PC-3 (cell line): ENCODE results near the gene HERPUD1. TPM values are rescaled to one million over a fixed set of nuclear protein-coding genes. Genes with fewer than 3 reads are reported as not detected.

Experiments
- ATAC-seq: fragments of 200-7000 bp; cut with Tn5 transposase; 2 replicates; pipeline ENCODE4 v1.9.1; 2020; ENCODE audit warnings: mild to moderate bottlenecking, moderate library complexity
- BruUV-seq: library from RNA; stranded (reverse); fragments of 400-500 nt; replicated peaks from 2 replicates; lab custom pipeline; 2021; lab: Mats Ljungman, UMichigan
- CTCF ChIA-PET: fragments of 300-600 bp; sonication (Branson Sonifier 250); formaldehyde crosslinking; loops from one replicate; lab custom pipeline; 2022; ENCODE audit warnings: antibody characterized with exemption; lab: Charles Lee
- POLR2A ChIA-PET: fragments of 300-600 bp; sonication (Branson Sonifier 250); formaldehyde crosslinking; loops from one replicate; lab custom pipeline; 2022; ENCODE audit warnings: antibody characterized with exemption; ENCODE audit not compliant: unreplicated experiment; lab: Charles Lee
- DNase-seq: peaks from one replicate; pipeline ENCODE4 v3.0.0-alpha.2; 2015
- H2AFZ ChIP-seq: fragments of 300-600 bp; sonication (generic); 2 replicates; pipeline ENCODE4 v1.6.0; 2016; ENCODE audit warnings: antibody characterized with exemption, low read length
- H3F3A ChIP-seq: fragments of 300-600 bp; sonication (generic); one replicate; pipeline ENCODE4 v1.6.0; 2017; ENCODE audit warnings: antibody characterized with exemption, low read length, control low read depth, mild to moderate bottlenecking; ENCODE audit not compliant: unreplicated experiment
- H3K27ac ChIP-seq: fragments of 300-600 bp; sonication (generic); 2 replicates; pipeline ENCODE4 v1.5.1; 2016; ENCODE audit warnings: mild to moderate bottlenecking, low read length
- H3K27me3 ChIP-seq: fragments of 300-600 bp; sonication (generic); 2 replicates; pipeline ENCODE4 v1.6.1; 2016; ENCODE audit warnings: low read length, mixed read lengths
- H3K36me3 ChIP-seq: fragments of 300-600 bp; sonication (generic); 2 replicates; pipeline ENCODE4 v1.6.1; 2016; ENCODE audit warnings: low read depth, mixed run types, low read length, mixed read lengths
- H3K4me1 ChIP-seq: fragments of 300-600 bp; sonication (generic); 2 replicates; pipeline ENCODE4 v1.5.1; 2016; ENCODE audit warnings: low read length; ENCODE audit not compliant: insufficient read depth
- H3K4me2 ChIP-seq: fragments of 300-600 bp; sonication (generic); 2 replicates; pipeline ENCODE4 v1.6.0; 2016; ENCODE audit warnings: low read length
- H3K4me3 ChIP-seq: fragments of 300-600 bp; sonication (generic); 2 replicates; pipeline ENCODE4 v1.5.1; 2016; ENCODE audit warnings: mild to moderate bottlenecking, low read length, mixed read lengths
- H3K79me2 ChIP-seq: fragments of 300-600 bp; sonication (generic); 2 replicates; pipeline ENCODE4 v1.6.1; 2017; ENCODE audit warnings: low read length, mixed read lengths
- H3K9ac ChIP-seq: fragments of 300-600 bp; sonication (generic); 2 replicates; pipeline ENCODE4 v1.6.0; 2016; ENCODE audit warnings: mild to moderate bottlenecking, low read length
- H3K9me2 ChIP-seq: fragments of 300-600 bp; sonication (generic); replicated peaks from 2 replicates; pipeline ENCODE4 v1.6.1; 2016; ENCODE audit warnings: mixed run types, low read length, mixed read lengths
- H3K9me3 ChIP-seq: fragments of 300-600 bp; sonication (generic); 2 replicates; pipeline ENCODE4 v1.6.1; 2016; ENCODE audit warnings: low read length, mixed read lengths
- H4K20me1 ChIP-seq: fragments of 300-600 bp; sonication (generic); 2 replicates; pipeline ENCODE4 v1.6.1; 2016; ENCODE audit warnings: low read length, mixed read lengths
- EZH2 ChIP-seq: fragments of 300-600 bp; sonication (generic); IDR thresholded peaks from one replicate; pipeline ENCODE4 v1.6.1; 2017; ENCODE audit warnings: antibody characterized with exemption, mild to moderate bottlenecking, low read length; ENCODE audit not compliant: unreplicated experiment
- EZH2phosphoT487 ChIP-seq: fragments of 300-600 bp; sonication (generic); IDR thresholded peaks from 2 replicates; pipeline ENCODE4 v1.6.1; 2018; ENCODE audit warnings: mild to moderate bottlenecking, antibody characterized with exemption, low read length, borderline replicate concordance
- intact Hi-C: fragments of 100-400 bp; cut with micrococcal nuclease; formaldehyde crosslinking; loops from 2 replicates; pipeline ENCODE4 v1.9.0; 2023
- total RNA-seq: library from RNA; depleted of rRNA; stranded (reverse); fragments of >200 nt; gene quantifications from 2 replicates; pipeline ENCODE4 v1.2.3, GENCODE V29; 2014
- TF ChIP-seq, protein P1 (sequence below): fragments of 300-600 bp; sonication (generic); conservative IDR thresholded peaks from 2 replicates; pipeline ENCODE4 v1.5.1; 2017; ENCODE audit warnings: antibody characterized with exemption, low read depth, mild to moderate bottlenecking, low read length

Gene HERPUD1
- total RNA-seq, 1 experiment from 2014 or later = 54.9 TPM

DNA sequence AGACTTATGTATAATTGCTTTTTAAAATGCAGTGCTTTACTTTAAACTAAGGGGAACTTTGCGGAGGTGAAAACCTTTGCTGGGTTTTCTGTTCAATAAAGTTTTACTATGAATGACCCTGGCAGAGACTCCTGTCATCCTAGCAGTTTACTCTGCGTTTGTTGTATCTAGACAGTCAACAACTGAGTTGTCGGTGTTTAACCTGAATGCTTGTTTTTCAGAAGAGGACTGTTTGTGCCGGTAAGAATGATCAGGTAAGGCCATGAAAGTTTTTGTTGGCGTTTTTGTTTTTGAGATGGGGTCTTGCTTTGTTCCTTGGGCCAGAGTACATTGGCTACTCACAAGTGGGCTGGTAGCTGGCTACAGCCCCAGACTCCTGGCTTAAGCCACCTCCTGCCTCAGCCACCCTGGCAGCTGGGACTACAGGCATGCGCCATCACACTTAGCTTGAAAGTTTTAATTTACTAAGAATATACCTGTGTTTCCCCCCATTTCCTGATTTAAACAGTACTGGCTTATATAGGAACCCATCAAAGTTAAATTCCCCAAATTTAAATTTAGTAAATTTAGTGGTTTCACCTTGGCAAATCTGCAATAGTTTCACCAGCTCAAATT is 11.9 kb downstream of the HERPUD1 start:
- peaks cover 42% of the 10 kb centered on the region for H3K36me3 ChIP-seq
- no peaks in the 10 kb centered on the region for H3K9me2 ChIP-seq
- no peak overlapping the region for H3K4me2 ChIP-seq
- no peak overlapping the region for H2AFZ ChIP-seq
- H3K27me3 ChIP-seq = no peaks in the 10 kb centered on the region
- 0 out of 2 replicates have a peak, but pooled peaks cover under 1% of the 10 kb centered on the region for H4K20me1 ChIP-seq
- peaks cover 17% of the 10 kb centered on the region for H3K4me1 ChIP-seq
- no peak for ATAC-seq
- no peak overlapping the region for H3K4me3 ChIP-seq
- no peaks in the 10 kb centered on the region for H3K9me3 ChIP-seq
- POLR2A ChIA-PET = no interaction called here
- no peak overlapping the region for H3K27ac ChIP-seq
- H3K79me2 ChIP-seq = no peaks in the 10 kb centered on the region
- intact Hi-C loops = loop anchor here (10.0 kb wide), 1 partner anchor 149 kb away; no protein-coding TSS in a partner anchor
- H3F3A ChIP-seq = no peaks in the 10 kb centered on the region
- no peak for DNase-seq
- no peak overlapping the region for H3K9ac ChIP-seq
- TF ChIP-seq, protein P1, sequence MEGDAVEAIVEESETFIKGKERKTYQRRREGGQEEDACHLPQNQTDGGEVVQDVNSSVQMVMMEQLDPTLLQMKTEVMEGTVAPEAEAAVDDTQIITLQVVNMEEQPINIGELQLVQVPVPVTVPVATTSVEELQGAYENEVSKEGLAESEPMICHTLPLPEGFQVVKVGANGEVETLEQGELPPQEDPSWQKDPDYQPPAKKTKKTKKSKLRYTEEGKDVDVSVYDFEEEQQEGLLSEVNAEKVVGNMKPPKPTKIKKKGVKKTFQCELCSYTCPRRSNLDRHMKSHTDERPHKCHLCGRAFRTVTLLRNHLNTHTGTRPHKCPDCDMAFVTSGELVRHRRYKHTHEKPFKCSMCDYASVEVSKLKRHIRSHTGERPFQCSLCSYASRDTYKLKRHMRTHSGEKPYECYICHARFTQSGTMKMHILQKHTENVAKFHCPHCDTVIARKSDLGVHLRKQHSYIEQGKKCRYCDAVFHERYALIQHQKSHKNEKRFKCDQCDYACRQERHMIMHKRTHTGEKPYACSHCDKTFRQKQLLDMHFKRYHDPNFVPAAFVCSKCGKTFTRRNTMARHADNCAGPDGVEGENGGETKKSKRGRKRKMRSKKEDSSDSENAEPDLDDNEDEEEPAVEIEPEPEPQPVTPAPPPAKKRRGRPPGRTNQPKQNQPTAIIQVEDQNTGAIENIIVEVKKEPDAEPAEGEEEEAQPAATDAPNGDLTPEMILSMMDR = no peak
- no peak for TF ChIP-seq EZH2
- TF ChIP-seq EZH2phosphoT487 = no peak
- CTCF ChIA-PET = no interaction called here
- no TSS peak for BruUV-seq

DNA sequence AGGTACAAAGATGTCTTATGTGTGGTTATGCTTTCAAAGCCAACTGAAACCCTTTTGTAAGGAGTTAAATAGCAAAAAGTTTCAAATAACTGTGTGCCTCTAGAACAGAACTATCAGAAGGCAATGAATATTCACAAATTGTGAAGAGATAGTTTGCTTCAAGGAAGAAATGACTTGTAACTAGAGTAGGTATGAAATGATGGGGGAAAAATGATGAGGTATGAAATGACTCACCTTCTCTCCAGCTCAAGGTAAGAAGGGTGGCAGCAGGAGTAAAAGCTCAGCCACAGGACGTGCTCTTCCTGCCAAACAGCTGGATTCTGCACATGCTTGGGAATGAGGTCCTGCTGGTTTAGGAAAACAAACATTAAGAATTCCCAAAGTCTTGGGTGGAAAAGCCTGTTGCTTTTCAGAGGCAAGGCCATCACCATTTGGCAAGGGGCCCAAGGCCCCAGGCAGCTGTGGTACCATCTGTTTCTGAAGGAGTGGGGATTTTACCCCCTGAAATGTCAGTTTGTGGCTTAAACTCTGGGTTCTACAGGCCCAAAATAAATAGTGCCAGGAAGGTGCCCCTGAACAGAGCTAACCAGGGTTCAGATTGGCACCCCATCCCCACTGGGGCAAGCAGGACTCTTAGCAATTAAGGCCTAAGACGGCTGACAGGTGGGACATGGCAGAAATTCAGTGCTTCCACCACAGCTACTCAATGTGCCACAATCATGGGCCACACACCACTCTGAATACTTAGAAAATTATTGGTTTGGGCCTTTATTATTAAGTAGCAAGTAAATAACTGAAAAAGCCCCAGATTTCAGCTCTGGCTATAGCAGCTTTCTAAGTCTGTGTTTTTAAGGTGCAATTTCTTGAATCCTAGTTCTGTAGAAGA is 13.3 kb downstream of the HERPUD1 start:
- ChIA-PET POLR2A (interaction anchor here (0.7 kb wide), 1 partner anchor 14 kb away, joined by 5 read pairs; no protein-coding TSS in a partner anchor), CTCF (no interaction called here)
- H3K79me2 ChIP-seq = no peaks in the 10 kb centered on the region
- peaks cover 17% of the 10 kb centered on the region for H3K4me1 ChIP-seq
- TF ChIP-seq, protein P1 = no peak
- no peak for TF ChIP-seq EZH2
- no peak for TF ChIP-seq EZH2phosphoT487
- no peaks in the 10 kb centered on the region for H3K9me3 ChIP-seq
- ATAC-seq (peak; percentile 29; the same call in 1 of the 2 replicates), DNase-seq (peak; percentile 65)
- H3K4me3 ChIP-seq = no peak overlapping the region
- peak overlapping the region; percentile 23; the same call in 1 of the 2 replicates for H3K27ac ChIP-seq
- no peak overlapping the region for H2AFZ ChIP-seq
- no peaks in the 10 kb centered on the region for H3K27me3 ChIP-seq
- BruUV-seq = no TSS peak
- no peak overlapping the region for H3K4me2 ChIP-seq
- intact Hi-C loops = loop anchor here (5.0 to 10.0 kb wide), 4 partner anchors 42 to 222 kb away; partner anchors contain the start of genes NLRC5 and SLC12A3
- peaks cover 28% of the 10 kb centered on the region for H3K36me3 ChIP-seq
- no peaks in the 10 kb centered on the region for H4K20me1 ChIP-seq
- H3K9me2 ChIP-seq = no peaks in the 10 kb centered on the region
- H3F3A ChIP-seq = no peaks in the 10 kb centered on the region
- H3K9ac ChIP-seq = no peak overlapping the region
